GM10847 (cell line): ENCODE measurements around the gene HHIPL1.

Source experiments
- POLR2A ChIP-seq: IDR thresholded peaks from 2 replicates; pipeline ENCODE4 v1.6.1; 2011; ENCODE audit not compliant: insufficient read length; ENCODE audit errors: extremely low read depth

HHIPL1 gene

GRCh38 chr14:99699861-99700260, 54.9 kb downstream of the HHIPL1 start:
- no peak for TF ChIP-seq POLR2A

DNA sequence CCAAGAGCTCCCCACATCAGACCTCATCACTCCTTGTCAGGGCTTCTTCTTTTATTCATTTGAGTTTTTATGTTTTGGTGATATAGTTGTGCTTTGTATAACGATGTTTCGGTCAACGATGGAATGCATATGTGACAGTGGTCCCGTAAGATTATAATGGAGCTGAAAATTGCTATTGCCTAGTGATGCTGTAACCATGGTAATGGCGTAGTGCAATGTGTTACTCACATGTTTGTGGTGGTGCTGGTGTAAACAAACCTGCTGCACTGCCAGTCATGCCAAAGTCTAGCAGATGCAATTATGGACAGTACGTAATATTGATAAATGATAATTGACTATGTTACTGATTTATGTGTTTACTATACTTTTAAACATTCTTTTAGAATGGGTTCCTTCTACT, 55.5 kb downstream of the HHIPL1 start:
- TF ChIP-seq POLR2A: no peak

- TF ChIP-seq POLR2A: no peak
Observed at GRCh38 chr14:99701260-99701659, 56.3 kb downstream of the HHIPL1 start.

DNA sequence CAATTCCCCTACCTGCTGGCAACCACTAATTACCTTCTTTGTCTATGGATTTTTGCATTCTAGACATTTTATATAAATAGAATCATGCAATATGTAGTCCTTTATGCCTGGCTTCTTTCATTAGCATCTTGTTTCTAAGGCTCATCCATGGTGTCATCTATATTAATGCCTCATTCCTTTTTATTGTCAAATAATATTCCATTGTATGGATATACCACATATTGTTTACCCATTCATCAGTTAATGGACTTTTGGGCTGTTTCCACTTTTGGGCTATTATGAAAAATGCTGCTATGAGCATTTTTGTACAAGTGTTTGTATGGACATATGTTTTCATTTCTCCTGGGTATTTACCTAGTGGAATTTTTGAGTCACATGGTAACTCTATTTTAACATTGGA, 57.2 kb downstream of the HHIPL1 start:
- no peak for TF ChIP-seq POLR2A

DNA sequence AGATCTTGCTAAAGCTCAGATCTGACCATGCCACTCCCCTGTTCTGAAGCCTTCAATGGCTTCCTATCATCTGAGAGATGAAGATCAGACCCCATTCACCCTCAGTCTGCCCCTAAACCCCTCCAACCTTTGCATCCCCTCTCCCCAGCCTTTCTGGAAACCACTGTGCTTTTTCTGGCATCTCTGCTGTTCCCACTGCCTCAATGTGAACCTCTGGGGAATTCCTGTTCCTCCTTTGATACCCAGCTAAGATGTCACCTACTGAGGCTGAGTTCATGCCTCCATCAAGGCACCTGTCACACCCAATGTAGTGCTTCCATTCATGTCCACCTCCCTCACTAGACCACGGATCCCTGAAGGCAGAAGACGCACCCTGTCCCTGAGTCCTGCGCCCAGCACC, 58.5 kb downstream of the HHIPL1 start:
- no peak for TF ChIP-seq POLR2A

DNA sequence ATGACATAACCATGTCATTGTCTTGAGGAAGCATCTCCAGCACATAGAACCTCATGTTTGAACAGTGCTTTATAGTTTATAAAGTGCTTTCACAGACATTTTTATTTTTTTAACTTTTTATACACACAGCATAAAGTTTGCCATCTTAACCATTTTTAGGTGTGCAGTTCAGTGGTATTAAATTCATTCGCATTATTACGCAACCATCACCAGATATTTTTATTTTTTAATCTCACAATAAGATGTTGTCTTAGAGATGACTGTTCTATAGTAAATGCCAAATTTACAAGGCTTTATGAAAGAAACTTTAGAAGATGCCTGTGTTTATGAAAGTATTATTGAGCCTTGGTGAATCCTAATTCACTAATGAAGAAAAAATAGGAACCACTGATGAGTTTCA, 59.1 kb downstream of the HHIPL1 start:
- TF ChIP-seq POLR2A: no peak

- no peak for TF ChIP-seq POLR2A
Observed at GRCh38 chr14:99706107-99706900, 61.4 kb downstream of the HHIPL1 start.

DNA sequence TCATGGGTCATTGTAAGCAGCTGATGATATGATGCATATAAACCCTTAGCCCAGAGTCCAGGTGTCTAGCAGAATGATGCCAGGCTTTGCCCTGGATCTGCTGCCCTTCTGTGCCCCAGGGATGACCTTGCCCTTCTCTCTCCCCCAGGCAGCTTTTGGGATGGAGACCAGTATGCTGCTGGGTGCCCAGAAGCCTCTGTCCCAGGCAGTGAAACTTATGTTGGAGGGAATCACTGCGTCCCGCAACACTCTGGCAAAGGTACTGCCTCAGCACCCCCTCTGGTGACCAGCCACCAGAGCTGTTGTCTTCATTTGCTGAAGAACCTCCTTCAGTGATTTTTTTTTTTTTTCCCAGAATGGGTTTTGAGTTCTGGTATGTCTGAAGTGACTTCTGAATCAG, 62.5 kb downstream of the HHIPL1 start:
- no peak for TF ChIP-seq POLR2A

- no peak for TF ChIP-seq POLR2A
Observed at GRCh38 chr14:99707921-99708320, 63.0 kb downstream of the HHIPL1 start.

- TF ChIP-seq POLR2A: no peak
Observed at GRCh38 chr14:99708449-99708848, 63.5 kb downstream of the HHIPL1 start.

DNA sequence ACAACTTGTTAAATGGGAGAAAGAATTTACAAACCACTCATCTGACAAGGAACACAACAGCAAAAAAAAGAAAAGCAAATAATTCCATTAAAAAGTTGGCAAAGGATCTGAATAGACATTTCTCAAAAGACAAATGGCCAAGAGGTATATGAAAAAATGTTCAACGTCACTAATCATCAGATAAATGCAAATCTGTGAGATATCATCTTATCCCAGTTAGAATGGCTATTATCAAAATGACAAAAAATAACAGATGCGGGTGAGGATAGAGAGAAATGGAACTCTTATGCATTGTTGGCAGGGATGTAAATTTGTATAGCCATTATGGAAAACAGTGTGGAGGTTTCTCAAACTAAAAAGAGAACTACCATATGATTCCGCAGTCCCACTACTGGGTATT, 69.0 kb downstream of the HHIPL1 start:
- TF ChIP-seq POLR2A: no peak

DNA sequence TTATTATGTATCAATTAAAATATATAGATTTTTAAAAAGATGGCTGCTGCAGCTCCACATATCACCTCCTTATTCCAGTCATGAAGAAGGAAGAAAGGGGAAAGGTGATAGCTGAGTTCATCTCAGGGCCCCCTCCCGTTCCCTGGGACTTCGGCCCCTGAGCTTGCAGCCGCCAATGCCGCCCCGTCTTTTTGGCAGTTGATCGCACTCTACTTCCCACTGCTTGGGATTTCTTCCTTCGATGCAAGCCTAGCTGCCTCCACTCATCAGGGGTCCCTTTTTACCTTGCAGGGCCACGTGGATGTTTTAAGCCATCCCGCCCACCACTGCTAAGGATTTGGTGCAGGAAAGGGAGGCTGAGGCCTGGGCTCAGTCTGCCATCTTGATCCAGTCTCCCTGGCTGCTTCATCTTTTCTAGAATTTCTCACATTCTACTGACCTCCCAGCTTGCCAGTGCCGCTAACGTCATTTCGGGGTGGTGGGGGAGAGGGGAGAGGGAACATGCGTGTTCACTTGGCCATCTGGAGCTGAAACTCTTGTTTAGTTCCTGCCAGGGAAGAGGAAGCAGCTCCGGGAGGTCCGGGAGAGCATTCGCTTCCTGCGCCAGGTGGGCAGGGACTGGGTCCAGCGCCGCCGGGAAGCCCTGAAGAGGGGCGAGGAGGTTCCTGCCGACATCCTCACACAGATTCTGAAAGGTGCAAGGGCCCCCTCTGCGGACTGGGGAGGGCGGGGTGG, 70.5 kb downstream of the HHIPL1 start:
- no peak for TF ChIP-seq POLR2A

- TF ChIP-seq POLR2A: no peak
Observed at GRCh38 chr14:99716091-99716849, 71.3 kb downstream of the HHIPL1 start.

DNA sequence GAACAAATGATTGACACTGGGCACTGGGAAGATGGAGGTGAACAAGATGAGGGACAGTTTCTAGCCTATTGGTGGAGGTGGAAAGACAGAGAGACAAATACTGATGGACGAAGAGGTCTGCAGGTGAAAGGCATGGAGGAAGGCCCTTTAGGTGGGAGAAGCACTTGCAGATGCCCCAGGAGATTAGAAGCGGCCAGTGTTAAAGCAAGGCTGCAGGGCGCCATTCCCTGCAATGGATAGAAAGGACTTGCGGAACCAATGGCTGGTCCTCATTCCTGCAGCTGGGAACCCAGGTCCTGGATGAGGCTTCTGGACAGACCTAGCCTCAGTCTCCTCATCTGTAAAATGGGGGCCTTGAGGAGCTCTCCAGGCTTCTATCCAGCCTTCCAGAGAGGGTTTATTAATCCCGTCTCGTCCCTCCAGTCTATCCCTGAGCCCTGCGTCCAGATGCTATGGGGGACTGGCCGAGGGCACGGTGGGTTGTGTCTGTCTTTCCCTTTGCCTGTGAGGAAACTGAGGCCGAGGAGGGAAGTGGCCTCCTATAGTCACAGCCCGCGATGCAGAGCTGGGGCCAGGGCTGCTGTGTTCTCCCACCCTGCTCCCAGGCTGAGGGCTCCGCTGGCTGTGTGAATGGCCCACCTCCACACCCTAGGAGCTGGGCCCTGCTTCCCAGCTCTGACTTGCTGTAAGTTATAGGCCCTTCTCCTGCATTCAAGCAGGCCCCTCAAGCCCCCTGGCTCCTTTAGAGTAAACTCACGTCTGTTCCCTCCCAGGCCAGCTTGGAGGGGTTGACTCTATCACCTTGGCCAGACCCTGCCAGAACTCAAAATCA, 72.1 kb downstream of the HHIPL1 start:
- TF ChIP-seq POLR2A: no peak

DNA sequence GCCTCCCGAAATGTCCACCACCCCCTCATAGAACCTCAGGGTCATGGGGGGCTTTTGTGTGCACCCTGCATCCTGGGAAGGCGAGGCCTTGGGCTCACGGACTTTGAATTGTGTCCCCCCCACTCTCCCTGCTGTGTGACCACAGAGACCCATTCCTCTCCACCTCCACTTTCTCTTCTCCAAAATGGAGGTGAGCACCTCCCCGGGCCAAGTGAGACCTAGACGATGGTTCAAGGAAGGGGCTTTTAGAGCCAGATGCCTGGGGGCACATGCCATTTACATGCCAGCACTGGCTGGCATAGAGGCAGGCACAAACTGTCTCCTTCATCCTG, 72.7 kb downstream of the HHIPL1 start:
- TF ChIP-seq POLR2A: no peak
